Measurements from ENCODE around the gene PCBD1.

DNA sequence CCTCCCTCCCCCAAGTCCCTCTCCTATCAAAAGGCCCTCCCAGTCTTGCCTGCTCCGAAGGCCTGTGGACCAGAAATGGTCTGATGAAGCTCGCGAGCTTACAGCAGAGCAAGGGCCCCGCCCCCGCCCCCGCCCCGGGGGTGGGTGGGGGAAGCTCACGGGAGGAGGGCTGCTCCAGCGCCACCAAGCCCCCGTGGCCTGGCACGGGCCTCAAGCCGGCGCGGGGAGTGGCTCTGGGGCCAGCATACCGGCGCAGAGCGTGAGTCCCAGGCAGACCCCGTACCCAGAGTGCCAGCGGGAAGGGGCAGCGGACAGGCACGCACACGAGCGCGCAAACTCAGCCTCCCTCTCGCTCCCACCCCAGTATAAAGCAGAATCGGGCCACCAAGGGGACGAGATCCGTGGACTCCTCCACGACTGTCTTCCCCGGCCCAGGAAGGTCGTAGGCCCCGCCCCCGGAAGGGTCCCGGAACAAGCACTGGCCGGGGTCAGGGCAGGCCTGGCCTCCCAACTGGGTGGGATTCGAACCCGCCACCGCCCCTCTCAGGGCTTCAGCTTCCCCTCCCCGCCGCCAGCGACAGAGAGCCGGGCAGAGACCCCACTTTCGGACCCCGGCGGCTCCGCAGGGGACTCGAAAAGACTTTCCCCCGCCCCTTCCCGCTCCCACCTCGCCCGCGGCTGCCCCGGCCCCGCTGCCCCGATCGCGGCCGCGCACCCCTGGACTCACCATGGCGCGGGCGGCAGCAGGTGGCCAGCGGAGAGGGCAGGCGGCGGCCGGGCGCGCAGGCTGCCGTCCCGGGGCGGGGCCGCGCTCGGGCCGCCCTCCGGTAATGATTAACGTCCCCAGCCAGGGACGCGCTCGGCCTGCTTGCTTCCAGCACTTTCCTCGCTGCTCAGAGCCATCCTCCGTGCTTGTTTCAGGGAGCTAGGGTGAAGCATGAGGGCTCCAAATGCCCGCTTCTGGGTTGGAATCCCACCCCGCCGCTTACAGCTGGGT lies at the start of gene PCBD1:
- TF ChIP-seq ELF4 (IDR thresholded peaks at IDR 0.05) (no peak), SUZ12 (IDR thresholded peaks at IDR 0.05) (no peak), SP1 (IDR thresholded peaks at IDR 0.05) (no peak), FOXM1 (IDR thresholded peaks at IDR 0.05; ENCODE audit: borderline replicate concordance) (no peak; the same call in 1 of the 2 replicates), LEF1 (IDR thresholded peaks at IDR 0.05; ENCODE audit: borderline replicate concordance) (no peak), NFRKB (IDR thresholded peaks at IDR 0.05) (no peak), FOXK2 (IDR thresholded peaks at IDR 0.05) (no peak), FOXA1 (IDR thresholded peaks at IDR 0.05) (no peak), ARNT (IDR thresholded peaks at IDR 0.05) (no peak), BHLHE40 (IDR thresholded peaks at IDR 0.05; ENCODE audit: borderline replicate concordance) (no peak)

Data from HEK293T (cell line).